Neural progenitor cell (in vitro differentiated cells): ENCODE results near the gene SERPIND1. TPM values are rescaled to one million over a fixed set of nuclear protein-coding genes. Genes with fewer than 3 reads are reported as not detected.

Source experiments
- DNase-seq: peaks from one replicate; pipeline ENCODE4 v3.0.0-alpha.2; 2016; ENCODE audit warnings: low spot score
- H2AFZ ChIP-seq: fragments of 200-600 bp; sonication (generic); replicated peaks from 2 replicates; pipeline ENCODE4 v1.6.1; 2016; ENCODE audit warnings: antibody characterized with exemption
- H3F3A ChIP-seq: fragments of 200-600 bp; sonication (generic); 2 replicates; pipeline ENCODE4 v1.6.1; 2016; ENCODE audit warnings: antibody characterized with exemption, low read depth
- H3K27ac ChIP-seq: fragments of 200-600 bp; sonication (generic); 2 replicates; pipeline ENCODE4 v1.5.1; 2016; ENCODE audit warnings: mild to moderate bottlenecking
- H3K27me3 ChIP-seq: fragments of 200-600 bp; sonication (generic); 2 replicates; pipeline ENCODE4 v1.6.1; 2016; ENCODE audit warnings: mild to moderate bottlenecking, moderate library complexity
- H3K36me3 ChIP-seq: fragments of 200-600 bp; sonication (generic); 2 replicates; pipeline ENCODE4 v1.5.1; 2016
- H3K4me1 ChIP-seq: fragments of 200-600 bp; sonication (generic); 2 replicates; pipeline ENCODE4 v1.6.1; 2016; ENCODE audit warnings: mixed run types
- H3K4me2 ChIP-seq: fragments of 200-600 bp; sonication (generic); 2 replicates; pipeline ENCODE4 v1.6.1; 2016
- H3K4me3 ChIP-seq: fragments of 200-600 bp; sonication (generic); 2 replicates; pipeline ENCODE4 v1.5.1; 2016
- H3K79me2 ChIP-seq: fragments of 200-600 bp; sonication (generic); 2 replicates; pipeline ENCODE4 v1.6.1; 2016; ENCODE audit warnings: low read depth
- H3K9ac ChIP-seq: fragments of 200-600 bp; sonication (generic); 2 replicates; pipeline ENCODE4 v1.6.1; 2016
- H3K9me3 ChIP-seq: fragments of 200-600 bp; sonication (generic); 2 replicates; pipeline ENCODE4 v1.5.1; 2016; ENCODE audit warnings: low read depth
- H4K20me1 ChIP-seq: fragments of 200-600 bp; sonication (generic); 2 replicates; pipeline ENCODE4 v1.6.1; 2016; ENCODE audit warnings: low read depth
- H3K27ac Mint-ChIP-seq: 3 replicates; pipeline ENCODE4 v1.8.0; 2021; ENCODE audit warnings: mixed read lengths
- H3K27me3 Mint-ChIP-seq: 2 replicates; pipeline ENCODE4 v1.8.0; 2022; ENCODE audit warnings: low read depth, mild to moderate bottlenecking, inconsistent platforms, moderate library complexity, mixed read lengths; ENCODE audit not compliant: insufficient read depth
- H3K36me3 Mint-ChIP-seq: 3 replicates; pipeline ENCODE4 v1.8.0; 2021; ENCODE audit warnings: mixed read lengths
- H3K4me1 Mint-ChIP-seq: 3 replicates; pipeline ENCODE4 v1.8.0; 2021; ENCODE audit warnings: mixed read lengths
- H3K4me3 Mint-ChIP-seq: 3 replicates; pipeline ENCODE4 v1.8.0; 2021; ENCODE audit warnings: mild to moderate bottlenecking, moderate library complexity, mixed read lengths
- H3K9me3 Mint-ChIP-seq: 3 replicates; pipeline ENCODE4 v1.8.0; 2020; ENCODE audit warnings: mixed read lengths
- CTCF ChIP-seq: fragments of 200-600 bp; sonication (generic); IDR thresholded peaks from 2 replicates; pipeline ENCODE4 v1.5.1; 2017; ENCODE audit warnings: antibody characterized with exemption, mild to moderate bottlenecking
- EZH2 ChIP-seq: fragments of 200-600 bp; sonication (generic); IDR thresholded peaks from 2 replicates; pipeline ENCODE4 v1.6.1; 2017; ENCODE audit warnings: antibody characterized with exemption, mild to moderate bottlenecking, moderate library complexity
- EZH2phosphoT487 ChIP-seq: fragments of 200-600 bp; sonication (generic); IDR thresholded peaks from 2 replicates; pipeline ENCODE4 v1.6.1; 2017; ENCODE audit warnings: antibody characterized with exemption
- total RNA-seq: library from RNA; depleted of rRNA; stranded (reverse); fragments of >200 nt; gene quantifications from 2 replicates; pipeline ENCODE4 v1.2.3, GENCODE V29; 2015; ENCODE audit warnings: low replicate concordance

The SERPIND1 gene
- total RNA-seq, 1 donor from 2014 or later = not detected

- Histone ChIP-seq H3K4me1 (no peaks in the 10 kb centered on the region), H4K20me1 (no peaks in the 10 kb centered on the region), H3K27ac (no peak overlapping the region), H3K9me3 (no peaks in the 10 kb centered on the region), H3F3A (no peaks in the 10 kb centered on the region), H3K36me3 (no peaks in the 10 kb centered on the region), H3K4me2 (no peak overlapping the region), H3K9ac (no peak overlapping the region), H3K79me2 (peaks cover under 1% of the 10 kb centered on the region), H2AFZ (no peak overlapping the region), H3K27me3 (no peaks in the 10 kb centered on the region), H3K4me3 (no peak overlapping the region)
- no peak overlapping the region for H3K4me3 Mint-ChIP-seq
- H3K36me3 Mint-ChIP-seq = peaks cover 26% of the 10 kb centered on the region
- TF ChIP-seq EZH2 (no peak), EZH2phosphoT487 (no peak), CTCF (no peak)
- no peaks in the 10 kb centered on the region for H3K4me1 Mint-ChIP-seq
- no peak overlapping the region for H3K27ac Mint-ChIP-seq
- no peaks in the 10 kb centered on the region for H3K27me3 Mint-ChIP-seq
- no peak for DNase-seq
- H3K9me3 Mint-ChIP-seq = no peaks in the 10 kb centered on the region
Measured at GRCh38 chr22:20834725-20835124, 60.8 kb downstream of the SERPIND1 start.

Other genes starting within 250 kb of the SERPIND1 start
- gene PI4KA, start 84.7 kb downstream of the SERPIND1 start, total RNA-seq = 24.4 and 43.3 TPM in 2 replicates
- 5.6 and 7.1 TPM in 2 replicates for gene SNAP29, start 84.9 kb downstream of the SERPIND1 start, total RNA-seq
- 91.0 and 109 TPM in 2 replicates for gene CRKL, start 143.3 kb downstream of the SERPIND1 start, total RNA-seq
- 4.3 and 12.0 TPM in 2 replicates for gene AIFM3, start 193.1 kb downstream of the SERPIND1 start, total RNA-seq
- gene LZTR1, start 208.2 kb downstream of the SERPIND1 start, total RNA-seq = 21.9 and 39.4 TPM in 2 replicates
- 14.7 and 29.2 TPM in 2 replicates for gene THAP7, start 228.0 kb downstream of the SERPIND1 start, total RNA-seq
- gene P2RX6, start 241.1 kb downstream of the SERPIND1 start, total RNA-seq = 0.36 and 0.53 TPM in 2 replicates